ENCODE results near the gene TOB1. TPM values are rescaled to one million over a fixed set of nuclear protein-coding genes. Genes with fewer than 3 reads are reported as not detected.

Gene TOB1
- total and polyA plus RNA-seq, 2 of the 4 experiments (the other 2 are of a cell fraction) = 4.3 to 9.0 TPM

- Histone ChIP-seq H4K91ac (ENCODE audit: insufficient read depth, low read depth, low read length) (no peak overlapping the region), H3K4ac (ENCODE audit: low read depth, low read length) (no peak overlapping the region), H2AK9ac (replicated peaks; ENCODE audit: low read depth, low read length, poor library complexity) (no peak overlapping the region), H2AK5ac (ENCODE audit: low read depth, low read length) (no peak overlapping the region), H3K27me3 (ENCODE audit: control insufficient read depth, insufficient read depth, low read length) (peaks cover 5% of the 10 kb centered on the region), H2BK20ac (ENCODE audit: low read depth, low read length) (no peak overlapping the region), H3K14ac (replicated peaks; ENCODE audit: low read depth, low read length) (no peak overlapping the region), H3K56ac (ENCODE audit: extremely low read depth, insufficient read depth, low read length) (no peak overlapping the region), H2AFZ (replicated peaks; ENCODE audit: low read length, poor library complexity) (no peak overlapping the region), H3K79me1 (ENCODE audit: low read depth in 1 of 2, low read length in 2 of 2) (peaks cover 2 to 7% of the 10 kb centered on the region in 2 experiments; a peak in 3 of 4 replicates), H2BK5ac (ENCODE audit: low read depth, low read length, poor library complexity, severe bottlenecking) (no peak overlapping the region), H3K9me1 (ENCODE audit: insufficient read depth, low read length) (peaks cover under 1% of the 10 kb centered on the region; the same call in 1 of the 2 replicates), H3K27ac (ENCODE audit: insufficient read depth, low read length) (no peak overlapping the region), H4K8ac (ENCODE audit: low read depth in 2 of 2, low read length in 2 of 2) (no peak overlapping the region), H2BK15ac (ENCODE audit: low read depth, low read length) (no peak overlapping the region), H3K36me3 (ENCODE audit: control insufficient read depth, insufficient read depth, low read length) (no peaks in the 10 kb centered on the region), H3K4me3 (ENCODE audit: insufficient read depth, low read depth, low read length) (no peak overlapping the region), H4K5ac (ENCODE audit: low read depth, low read length) (no peak overlapping the region), H3K18ac (ENCODE audit: low read depth, low read length) (no peak overlapping the region), H3K9ac (ENCODE audit: low read depth, low read length) (no peak overlapping the region), H4K20me1 (ENCODE audit: insufficient read depth, low read length) (peaks cover 16% of the 10 kb centered on the region; the same call in 1 of the 2 replicates), H2BK120ac (ENCODE audit: low read depth, low read length) (no peak overlapping the region), H3K23ac (ENCODE audit: low read depth, low read length) (no peak overlapping the region), H3K4me1 (ENCODE audit: control insufficient read depth, insufficient read depth, low read length) (peaks cover under 1% of the 10 kb centered on the region; the same call in 1 of the 2 replicates), H3K9me3 (ENCODE audit: control insufficient read depth, insufficient read depth, low read length) (no peaks in the 10 kb centered on the region), H3K4me2 (ENCODE audit: low read depth, low read length) (no peak overlapping the region)
- ChIA-PET CTCF (no interaction called here), POLR2A (ENCODE audit: unreplicated experiment) (no interaction called here)
- no CpG with 5 or more reads among the region's 1 CpG for WGBS, 2 experiments (ENCODE audit: extremely low coverage in 2 of 2, insufficient read length in 1 of 2)
- intact Hi-C loops (cut with micrococcal nuclease) = loop anchor here (5.0 to 10.0 kb wide), 2 partner anchors 34 to 246 kb away; no protein-coding TSS in a partner anchor
- ATAC-seq (ENCODE audit: low read depth) (no peak), DNase-seq (no peak)
- dilution Hi-C loops (cut with HindIII; ENCODE audit: low sequenced_read_pairs, unreplicated experiment) = no loop called here
- no peak for TF ChIP-seq FOS (IDR thresholded peaks at IDR 0.05; ENCODE audit: low read depth, low read length)
- TF ChIP-seq, protein P1, sequence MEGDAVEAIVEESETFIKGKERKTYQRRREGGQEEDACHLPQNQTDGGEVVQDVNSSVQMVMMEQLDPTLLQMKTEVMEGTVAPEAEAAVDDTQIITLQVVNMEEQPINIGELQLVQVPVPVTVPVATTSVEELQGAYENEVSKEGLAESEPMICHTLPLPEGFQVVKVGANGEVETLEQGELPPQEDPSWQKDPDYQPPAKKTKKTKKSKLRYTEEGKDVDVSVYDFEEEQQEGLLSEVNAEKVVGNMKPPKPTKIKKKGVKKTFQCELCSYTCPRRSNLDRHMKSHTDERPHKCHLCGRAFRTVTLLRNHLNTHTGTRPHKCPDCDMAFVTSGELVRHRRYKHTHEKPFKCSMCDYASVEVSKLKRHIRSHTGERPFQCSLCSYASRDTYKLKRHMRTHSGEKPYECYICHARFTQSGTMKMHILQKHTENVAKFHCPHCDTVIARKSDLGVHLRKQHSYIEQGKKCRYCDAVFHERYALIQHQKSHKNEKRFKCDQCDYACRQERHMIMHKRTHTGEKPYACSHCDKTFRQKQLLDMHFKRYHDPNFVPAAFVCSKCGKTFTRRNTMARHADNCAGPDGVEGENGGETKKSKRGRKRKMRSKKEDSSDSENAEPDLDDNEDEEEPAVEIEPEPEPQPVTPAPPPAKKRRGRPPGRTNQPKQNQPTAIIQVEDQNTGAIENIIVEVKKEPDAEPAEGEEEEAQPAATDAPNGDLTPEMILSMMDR (conservative IDR thresholded peaks at IDR 0.05; ENCODE audit: low read depth, low read length) = no peak
- in situ Hi-C loops (cut with MboI; ENCODE audit: low sequenced_read_pairs) = loop anchor here (10.0 kb wide), 1 partner anchor 276 kb away; no protein-coding TSS in a partner anchor
- no TSS peak for BruUV-seq (replicated peaks)
Measured at GRCh38 chr17:50868602-50869001, 2.4 kb upstream of the TOB1 start.
